ENCODE results near the gene POU4F3. TPM values are rescaled to one million over a fixed set of nuclear protein-coding genes. Genes with fewer than 3 reads are reported as not detected.

The POU4F3 gene, protein sequence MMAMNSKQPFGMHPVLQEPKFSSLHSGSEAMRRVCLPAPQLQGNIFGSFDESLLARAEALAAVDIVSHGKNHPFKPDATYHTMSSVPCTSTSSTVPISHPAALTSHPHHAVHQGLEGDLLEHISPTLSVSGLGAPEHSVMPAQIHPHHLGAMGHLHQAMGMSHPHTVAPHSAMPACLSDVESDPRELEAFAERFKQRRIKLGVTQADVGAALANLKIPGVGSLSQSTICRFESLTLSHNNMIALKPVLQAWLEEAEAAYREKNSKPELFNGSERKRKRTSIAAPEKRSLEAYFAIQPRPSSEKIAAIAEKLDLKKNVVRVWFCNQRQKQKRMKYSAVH
- total RNA-seq: under 0.01 and 0.06 TPM in 2 replicates

DNA sequence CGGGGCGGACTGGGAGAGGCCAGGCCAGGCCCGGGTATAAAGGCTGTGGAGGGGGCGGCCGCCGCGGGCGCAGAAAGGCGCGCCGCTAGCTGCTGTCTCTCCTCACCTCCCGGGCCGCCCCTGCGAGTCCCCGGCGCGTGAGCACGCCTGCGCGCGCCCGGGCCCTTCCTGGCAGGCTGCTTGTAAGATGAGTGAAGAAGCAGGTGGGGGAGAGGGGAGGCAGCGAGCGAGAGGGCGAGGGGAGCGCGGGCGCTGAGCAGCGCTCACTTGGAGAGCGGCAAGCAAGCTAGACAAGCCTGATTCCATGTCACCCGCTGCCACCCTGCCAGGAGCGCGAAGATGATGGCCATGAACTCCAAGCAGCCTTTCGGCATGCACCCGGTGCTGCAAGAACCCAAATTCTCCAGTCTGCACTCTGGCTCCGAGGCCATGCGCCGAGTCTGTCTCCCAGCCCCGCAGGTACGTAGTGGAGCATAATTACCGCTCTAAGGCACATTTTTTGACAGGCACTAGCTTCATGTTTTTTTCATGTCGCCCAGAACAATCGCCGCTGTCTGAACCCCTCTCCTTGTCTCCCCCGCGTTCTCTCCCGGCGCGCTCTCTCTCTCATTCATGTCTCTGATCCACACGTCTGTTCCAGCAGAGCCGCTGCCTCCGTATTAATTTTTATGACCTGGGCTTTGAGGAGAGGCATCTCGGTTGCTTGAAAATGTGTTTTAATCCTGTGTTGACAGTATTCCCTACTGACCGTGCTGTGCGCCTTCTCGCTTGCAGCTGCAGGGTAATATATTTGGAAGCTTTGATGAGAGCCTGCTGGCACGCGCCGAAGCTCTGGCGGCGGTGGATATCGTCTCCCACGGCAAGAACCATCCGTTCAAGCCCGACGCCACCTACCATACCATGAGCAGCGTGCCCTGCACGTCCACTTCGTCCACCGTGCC lies at the start of gene POU4F3:
Gene POU4F3, plus strand, starts transcription at position 66 of the 941 bp plus-strand sequence. Its CDS starts 274 bp downstream, at position 340.

Other genes starting within 250 kb of the POU4F3 start
- not detected in 2 replicates for gene PLAC8L1, start 233.3 kb upstream of the POU4F3 start, total RNA-seq
- gene LARS1, start 156.2 kb upstream of the POU4F3 start, total RNA-seq: 79.0 and 146 TPM in 2 replicates
- 15.1 and 38.1 TPM in 2 replicates for gene RBM27, start 135.2 kb upstream of the POU4F3 start, total RNA-seq
- gene TCERG1, start 108.5 kb downstream of the POU4F3 start, total RNA-seq: 22.3 and 45.3 TPM in 2 replicates
- gene GPR151, start 177.4 kb downstream of the POU4F3 start, total RNA-seq: not detected in 2 replicates

Data from bladder microvascular endothelial cell (primary cell).